Measurements from ENCODE around the gene LONP2. TPM values are rescaled to one million over a fixed set of nuclear protein-coding genes. Genes with fewer than 3 reads are reported as not detected.

The LONP2 gene
- total and polyA plus RNA-seq, 2 of the 13 experiments (the other 11 are each of a cell fraction or from before 2014, with no cell fraction given): 39.2 to 63.3 TPM

DNA sequence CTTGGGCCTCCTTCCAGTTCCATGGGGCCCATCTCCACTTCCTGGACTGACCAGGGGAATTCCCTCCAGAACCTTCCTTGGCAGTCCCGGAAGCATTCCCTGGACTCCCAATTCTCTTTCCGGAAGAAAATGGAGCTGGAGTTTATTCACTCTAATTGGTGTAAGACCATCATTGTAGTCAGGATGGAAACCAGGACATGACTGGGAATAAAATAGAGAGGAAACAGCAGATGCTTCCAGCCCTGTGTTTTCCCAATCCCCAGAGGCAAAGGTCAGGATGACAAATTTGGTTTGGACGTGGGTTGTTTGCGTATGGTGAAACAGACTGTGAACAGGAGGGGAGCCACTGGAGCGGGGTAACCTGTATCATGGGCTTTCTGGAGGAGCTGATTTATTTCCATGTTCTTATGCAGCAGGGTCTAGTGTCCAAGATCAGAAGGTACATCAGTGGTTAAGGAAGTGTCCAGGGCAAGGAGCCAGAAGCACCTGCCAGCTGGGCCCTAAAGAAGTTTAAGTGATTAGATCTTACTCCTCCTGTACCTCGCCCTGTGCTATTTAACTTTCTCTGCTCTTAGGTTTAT, 8.5 kb upstream of the LONP2 start (continued):
- TF ChIP-seq HIVEP1 (CRISPR knock-in tag; IDR thresholded peaks at IDR 0.05) (peak; percentile 58), CBX2 (IDR thresholded peaks at IDR 0.05; ENCODE audit: low read depth, low read length) (no peak), CBX2 (CRISPR knock-in tag; IDR thresholded peaks at IDR 0.05; ENCODE audit: low read depth) (no peak), GABPA (IDR thresholded peaks at IDR 0.05; ENCODE audit: low read depth, low read length) (peak; percentile 70), GABPA (CRISPR knock-in tag; IDR thresholded peaks at IDR 0.05; ENCODE audit: low read depth) (peak; percentile 96), TMF1 (CRISPR knock-in tag; IDR thresholded peaks at IDR 0.05; ENCODE audit: low read depth) (no peak), ZNF619 (CRISPR knock-in tag; IDR thresholded peaks at IDR 0.05) (no peak), ATF2 (CRISPR knock-in tag; IDR thresholded peaks at IDR 0.05) (peak; percentile 43), ZNF510 (CRISPR knock-in tag; IDR thresholded peaks at IDR 0.05; ENCODE audit: low read depth) (no peak), ZBTB7A (CRISPR knock-in tag; IDR thresholded peaks at IDR 0.05) (no peak; the same call in 1 of the 2 replicates), ZFP36L1 (CRISPR knock-in tag; IDR thresholded peaks at IDR 0.05) (no peak), KDM5B (CRISPR knock-in tag; IDR thresholded peaks at IDR 0.05; ENCODE audit: borderline replicate concordance) (0 out of 2 replicates have a peak, but pooled peaks have one; percentile 51), MAX (IDR thresholded peaks at IDR 0.05) (peak; percentile 80), TOPORS (CRISPR knock-in tag; IDR thresholded peaks at IDR 0.05) (no peak), MAFG (CRISPR knock-in tag; IDR thresholded peaks at IDR 0.05) (no peak), GATA4 (IDR thresholded peaks at IDR 0.05; ENCODE audit: borderline replicate concordance, low read depth) (no peak), BHLHE40 (IDR thresholded peaks at IDR 0.05; ENCODE audit: low read length) (no peak), ELF1 (CRISPR knock-in tag; IDR thresholded peaks at IDR 0.05) (peak; percentile 95), ARID5B (CRISPR knock-in tag; IDR thresholded peaks at IDR 0.05) (peak; percentile 62)
- TF ChIP-seq, protein P1, sequence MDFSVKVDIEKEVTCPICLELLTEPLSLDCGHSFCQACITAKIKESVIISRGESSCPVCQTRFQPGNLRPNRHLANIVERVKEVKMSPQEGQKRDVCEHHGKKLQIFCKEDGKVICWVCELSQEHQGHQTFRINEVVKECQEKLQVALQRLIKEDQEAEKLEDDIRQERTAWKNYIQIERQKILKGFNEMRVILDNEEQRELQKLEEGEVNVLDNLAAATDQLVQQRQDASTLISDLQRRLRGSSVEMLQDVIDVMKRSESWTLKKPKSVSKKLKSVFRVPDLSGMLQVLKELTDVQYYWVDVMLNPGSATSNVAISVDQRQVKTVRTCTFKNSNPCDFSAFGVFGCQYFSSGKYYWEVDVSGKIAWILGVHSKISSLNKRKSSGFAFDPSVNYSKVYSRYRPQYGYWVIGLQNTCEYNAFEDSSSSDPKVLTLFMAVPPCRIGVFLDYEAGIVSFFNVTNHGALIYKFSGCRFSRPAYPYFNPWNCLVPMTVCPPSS (IDR thresholded peaks at IDR 0.05): no peak
- TF ChIP-seq, protein P2, sequence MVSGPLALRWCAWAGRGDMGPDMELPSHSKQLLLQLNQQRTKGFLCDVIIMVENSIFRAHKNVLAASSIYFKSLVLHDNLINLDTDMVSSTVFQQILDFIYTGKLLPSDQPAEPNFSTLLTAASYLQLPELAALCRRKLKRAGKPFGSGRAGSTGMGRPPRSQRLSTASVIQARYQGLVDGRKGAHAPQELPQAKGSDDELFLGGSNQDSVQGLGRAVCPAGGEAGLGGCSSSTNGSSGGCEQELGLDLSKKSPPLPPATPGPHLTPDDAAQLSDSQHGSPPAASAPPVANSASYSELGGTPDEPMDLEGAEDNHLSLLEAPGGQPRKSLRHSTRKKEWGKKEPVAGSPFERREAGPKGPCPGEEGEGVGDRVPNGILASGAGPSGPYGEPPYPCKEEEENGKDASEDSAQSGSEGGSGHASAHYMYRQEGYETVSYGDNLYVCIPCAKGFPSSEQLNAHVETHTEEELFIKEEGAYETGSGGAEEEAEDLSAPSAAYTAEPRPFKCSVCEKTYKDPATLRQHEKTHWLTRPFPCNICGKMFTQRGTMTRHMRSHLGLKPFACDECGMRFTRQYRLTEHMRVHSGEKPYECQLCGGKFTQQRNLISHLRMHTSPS (CRISPR knock-in tag; IDR thresholded peaks at IDR 0.05; ENCODE audit: low read depth): no peak
- TF ChIP-seq, protein P3, sequence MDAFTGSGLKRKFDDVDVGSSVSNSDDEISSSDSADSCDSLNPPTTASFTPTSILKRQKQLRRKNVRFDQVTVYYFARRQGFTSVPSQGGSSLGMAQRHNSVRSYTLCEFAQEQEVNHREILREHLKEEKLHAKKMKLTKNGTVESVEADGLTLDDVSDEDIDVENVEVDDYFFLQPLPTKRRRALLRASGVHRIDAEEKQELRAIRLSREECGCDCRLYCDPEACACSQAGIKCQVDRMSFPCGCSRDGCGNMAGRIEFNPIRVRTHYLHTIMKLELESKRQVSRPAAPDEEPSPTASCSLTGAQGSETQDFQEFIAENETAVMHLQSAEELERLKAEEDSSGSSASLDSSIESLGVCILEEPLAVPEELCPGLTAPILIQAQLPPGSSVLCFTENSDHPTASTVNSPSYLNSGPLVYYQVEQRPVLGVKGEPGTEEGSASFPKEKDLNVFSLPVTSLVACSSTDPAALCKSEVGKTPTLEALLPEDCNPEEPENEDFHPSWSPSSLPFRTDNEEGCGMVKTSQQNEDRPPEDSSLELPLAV (CRISPR knock-in tag; conservative IDR thresholded peaks at IDR 0.05; ENCODE audit: low read depth): no peak
